Neural progenitor cell (in vitro differentiated cells): ENCODE measurements around the gene JMJD6.

Experiments
- CTCF ChIP-seq: fragments of 200-600 bp; sonication (generic); IDR thresholded peaks from 2 replicates; pipeline ENCODE4 v1.5.1; 2017; ENCODE audit warnings: antibody characterized with exemption, mild to moderate bottlenecking
- EZH2phosphoT487 ChIP-seq: fragments of 200-600 bp; sonication (generic); IDR thresholded peaks from 2 replicates; pipeline ENCODE4 v1.6.1; 2017; ENCODE audit warnings: antibody characterized with exemption

- TF ChIP-seq CTCF (no peak), EZH2phosphoT487 (no peak)
Observed at GRCh38 chr17:76677406-76677805, 49.0 kb downstream of the JMJD6 start.
